Measurements from ENCODE around the gene ZNF292.

ZNF292 gene

GRCh38 chr6:87154993-87155841, at the start of gene ZNF292:
ZNF292 (plus strand) TSS chr6:87155565; CDS start chr6:87155592, 27 bp downstream.
- POLR2A ChIA-PET = no interaction called here
- CTCF ChIA-PET = interaction anchor here (1.2 to 1.7 kb wide), 2 partner anchors 11 to 17 kb away, joined by 3 to 4 read pairs; no protein-coding TSS in a partner anchor
- DNase-seq (ENCODE audit: extremely low spot score) = peak; percentile 94
- TF ChIP-seq CTCF (IDR thresholded peaks at IDR 0.05; ENCODE audit: control extremely low read depth, extremely low read depth, low read depth, missing control alignments) = no peak

GRCh38 chr6:87105823-87106222, 49.5 kb upstream of the ZNF292 start:
- POLR2A ChIA-PET = no interaction called here
- TF ChIP-seq CTCF (IDR thresholded peaks at IDR 0.05; ENCODE audit: control extremely low read depth, extremely low read depth, low read depth, missing control alignments) = no peak
- no peak for DNase-seq (ENCODE audit: extremely low spot score)
- CTCF ChIA-PET = interaction anchor here (0.9 to 4.4 kb wide), 6 partner anchors 10 to 28 kb away, joined by 3 to 19 read pairs (median 4); partner anchors contain the start of gene CGA

- CTCF ChIA-PET = interaction anchor here (2.8 kb wide), 1 partner anchor 31 kb away, joined by 11 read pairs; no protein-coding TSS in a partner anchor
Observed at GRCh38 chr6:87110636-87111035, 44.7 kb upstream of the ZNF292 start.

GRCh38 chr6:87115402-87116135, 39.8 kb upstream of the ZNF292 start:
- peak; percentile 34 for DNase-seq (ENCODE audit: extremely low spot score)
- ChIA-PET POLR2A (interaction anchor here (0.5 to 1.2 kb wide), 2 partner anchors 1437 to 1525 kb away, joined by 3 to 7 read pairs; no protein-coding TSS in a partner anchor), CTCF (interaction anchor here (0.9 to 2.8 kb wide), 9 partner anchors 9 to 1867 kb away, joined by 3 to 19 read pairs (median 3); no protein-coding TSS in a partner anchor)
- no peak for TF ChIP-seq CTCF (IDR thresholded peaks at IDR 0.05; ENCODE audit: control extremely low read depth, extremely low read depth, low read depth, missing control alignments)

More at GRCh38 chr6:87110636-87111035, 44.7 kb upstream of the ZNF292 start:
- no peak for DNase-seq (ENCODE audit: extremely low spot score)
- no peak for TF ChIP-seq CTCF (IDR thresholded peaks at IDR 0.05; ENCODE audit: control extremely low read depth, extremely low read depth, low read depth, missing control alignments)
- POLR2A ChIA-PET = no interaction called here

GRCh38 chr6:87116922-87117321, 38.4 kb upstream of the ZNF292 start:
- DNase-seq (ENCODE audit: extremely low spot score) = no peak
- CTCF ChIA-PET = interaction anchor here (0.9 to 2.8 kb wide), 7 partner anchors 8 to 1866 kb away, joined by 3 to 19 read pairs (median 4); no protein-coding TSS in a partner anchor
- POLR2A ChIA-PET = no interaction called here
- TF ChIP-seq CTCF (IDR thresholded peaks at IDR 0.05; ENCODE audit: control extremely low read depth, extremely low read depth, low read depth, missing control alignments) = no peak

- TF ChIP-seq CTCF (IDR thresholded peaks at IDR 0.05; ENCODE audit: control extremely low read depth, extremely low read depth, low read depth, missing control alignments) = no peak
- ChIA-PET CTCF (interaction anchor here (1.2 to 2.8 kb wide), 2 partner anchors 13 to 39 kb away, joined by 4 to 19 read pairs; no protein-coding TSS in a partner anchor), POLR2A (no interaction called here)
- no peak for DNase-seq (ENCODE audit: extremely low spot score)
Observed at GRCh38 chr6:87118054-87118453, 37.3 kb upstream of the ZNF292 start.
